Measurements from ENCODE around the gene SUPT20HL1.

DNA sequence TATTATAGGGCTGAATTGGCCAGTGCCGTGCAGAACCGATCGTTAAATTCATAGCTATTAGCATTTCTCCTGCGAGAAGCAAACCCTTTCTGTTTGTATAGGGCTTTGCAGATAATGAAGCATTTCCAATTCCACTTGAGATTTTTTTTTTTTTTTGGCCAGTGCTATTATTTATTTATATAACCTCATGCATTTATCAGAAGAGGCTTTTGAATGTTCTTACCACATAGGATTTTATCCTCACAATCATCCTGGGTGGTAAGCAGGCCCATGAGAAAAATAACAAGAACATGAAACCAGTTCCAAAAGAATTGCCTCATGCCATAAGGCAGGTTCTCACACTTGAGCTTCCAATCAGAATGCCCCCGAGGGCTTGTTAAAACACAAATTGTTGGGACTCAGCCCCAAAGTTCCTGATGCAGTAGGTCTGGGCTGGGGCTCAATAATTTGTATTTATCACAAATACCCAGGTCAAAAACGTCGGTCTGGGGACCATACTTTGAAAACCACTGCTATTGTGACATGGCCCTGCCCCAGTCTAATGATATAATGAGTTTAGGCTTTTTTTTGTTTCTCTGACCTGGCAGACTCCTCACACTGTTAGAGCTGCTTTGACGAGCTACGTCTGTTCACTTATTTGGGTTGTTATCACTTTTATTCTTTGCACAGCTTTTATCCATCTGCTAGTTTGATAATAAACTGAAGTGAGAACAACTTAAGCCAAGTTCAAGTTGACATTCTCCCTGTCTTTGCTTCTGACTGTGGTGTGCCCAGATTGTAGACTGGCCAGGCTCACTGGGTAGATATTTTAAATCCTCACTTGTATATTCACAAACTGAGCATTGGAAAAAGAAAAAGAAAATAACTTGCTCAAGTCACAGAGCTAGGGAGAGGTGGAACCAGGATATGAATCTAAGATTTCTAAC lies 20.1 kb downstream of the SUPT20HL1 start:
- TF ChIP-seq, protein P1, sequence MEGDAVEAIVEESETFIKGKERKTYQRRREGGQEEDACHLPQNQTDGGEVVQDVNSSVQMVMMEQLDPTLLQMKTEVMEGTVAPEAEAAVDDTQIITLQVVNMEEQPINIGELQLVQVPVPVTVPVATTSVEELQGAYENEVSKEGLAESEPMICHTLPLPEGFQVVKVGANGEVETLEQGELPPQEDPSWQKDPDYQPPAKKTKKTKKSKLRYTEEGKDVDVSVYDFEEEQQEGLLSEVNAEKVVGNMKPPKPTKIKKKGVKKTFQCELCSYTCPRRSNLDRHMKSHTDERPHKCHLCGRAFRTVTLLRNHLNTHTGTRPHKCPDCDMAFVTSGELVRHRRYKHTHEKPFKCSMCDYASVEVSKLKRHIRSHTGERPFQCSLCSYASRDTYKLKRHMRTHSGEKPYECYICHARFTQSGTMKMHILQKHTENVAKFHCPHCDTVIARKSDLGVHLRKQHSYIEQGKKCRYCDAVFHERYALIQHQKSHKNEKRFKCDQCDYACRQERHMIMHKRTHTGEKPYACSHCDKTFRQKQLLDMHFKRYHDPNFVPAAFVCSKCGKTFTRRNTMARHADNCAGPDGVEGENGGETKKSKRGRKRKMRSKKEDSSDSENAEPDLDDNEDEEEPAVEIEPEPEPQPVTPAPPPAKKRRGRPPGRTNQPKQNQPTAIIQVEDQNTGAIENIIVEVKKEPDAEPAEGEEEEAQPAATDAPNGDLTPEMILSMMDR (IDR thresholded peaks at IDR 0.05), result no peak
- no peak for TF ChIP-seq POLR2A (IDR thresholded peaks at IDR 0.05)

All from Peyer's patch (tissue), 4 donors.